Smooth muscle cell (in vitro differentiated cells): ENCODE data around the gene CALU. TPM values are rescaled to one million over a fixed set of nuclear protein-coding genes. Genes with fewer than 3 reads are reported as not detected.

Source experiments
- DNase-seq: peaks from one replicate; lab custom pipeline; 2025; ENCODE audit not compliant: unreplicated experiment; lab: John Stamatoyannopoulos, UW
- H2AFZ ChIP-seq: fragments of 200-600 bp; sonication (generic); 2 replicates; pipeline ENCODE4 v1.6.0; 2016; ENCODE audit warnings: antibody characterized with exemption, low read depth, mild to moderate bottlenecking
- H3F3A ChIP-seq: fragments of 200-600 bp; sonication (generic); 2 replicates; pipeline ENCODE4 v1.6.0; 2017; ENCODE audit warnings: antibody characterized with exemption, low read depth
- H3K27ac ChIP-seq: fragments of 200-600 bp; sonication (generic); 2 replicates; pipeline ENCODE4 v1.5.1; 2016; ENCODE audit warnings: low read depth, mild to moderate bottlenecking
- H3K27me3 ChIP-seq: fragments of 200-600 bp; sonication (generic); 2 replicates; pipeline ENCODE4 v1.6.1; 2016; ENCODE audit warnings: low read depth, mild to moderate bottlenecking
- H3K36me3 ChIP-seq: fragments of 200-600 bp; sonication (generic); 2 replicates; pipeline ENCODE4 v1.5.1; 2016; ENCODE audit warnings: low read depth
- H3K4me1 ChIP-seq: fragments of 200-600 bp; sonication (generic); 2 replicates; pipeline ENCODE4 v1.5.1; 2016; ENCODE audit warnings: low read depth
- H3K4me2 ChIP-seq: fragments of 200-600 bp; sonication (generic); 2 replicates; pipeline ENCODE4 v1.6.0; 2016; ENCODE audit warnings: mild to moderate bottlenecking
- H3K4me3 ChIP-seq: fragments of 200-600 bp; sonication (generic); 2 replicates; pipeline ENCODE4 v1.5.1; 2016; ENCODE audit warnings: mild to moderate bottlenecking
- H3K79me2 ChIP-seq: fragments of 200-600 bp; sonication (generic); 2 replicates; pipeline ENCODE4 v1.6.0; 2016; ENCODE audit warnings: low read depth, mild to moderate bottlenecking
- H3K9ac ChIP-seq: fragments of 200-600 bp; sonication (generic); 2 replicates; pipeline ENCODE4 v1.6.0; 2016; ENCODE audit warnings: low read depth
- H3K9me3 ChIP-seq: fragments of 200-600 bp; sonication (generic); replicated peaks from 2 replicates; pipeline ENCODE4 v1.5.1; 2016; ENCODE audit warnings: low read depth
- H4K20me1 ChIP-seq: fragments of 200-600 bp; sonication (generic); 2 replicates; pipeline ENCODE4 v1.6.0; 2016; ENCODE audit warnings: low read depth
- WGBS: methylation state at CpG from one replicate; pipeline ENCODE4 v1.1.7; 2016; ENCODE audit warnings: low lambda C conversion rate; 5-methylcytosine and 5-hydroxymethylcytosine counted together
- polyA plus RNA-seq: library from polyadenylated mRNA; unstranded; fragments of >200 nt; fragmentation: Nextera tagmentation; extraction: Ambion mirVana; gene quantifications from 2 replicates; pipeline ENCODE4 v1.2.1, GENCODE V29; 2016
- total RNA-seq: library from RNA; depleted of rRNA; stranded (reverse); fragments of >200 nt; gene quantifications from 2 replicates; pipeline ENCODE4 v1.2.3, GENCODE V29; 2014
- TF ChIP-seq, protein P1 (sequence below): fragments of 200-600 bp; sonication (generic); IDR thresholded peaks from 2 replicates; pipeline ENCODE4 v1.5.1; 2017; ENCODE audit warnings: borderline replicate concordance, mild to moderate bottlenecking, antibody characterized with exemption; ENCODE audit not compliant: insufficient read depth, poor library complexity, severe bottlenecking

CALU gene
- total and polyA plus RNA-seq, 2 experiments from 2014 or later = 679 to 783 TPM

GRCh38 chr7:128794436-128794835, 55.3 kb downstream of the CALU start:
- H3K4me3 ChIP-seq = no peak overlapping the region
- no peak overlapping the region for H3K4me2 ChIP-seq
- no peak overlapping the region for H2AFZ ChIP-seq
- H3K4me1 ChIP-seq = peaks cover 21% of the 10 kb centered on the region
- H3F3A ChIP-seq = no peaks in the 10 kb centered on the region
- H3K27ac ChIP-seq = no peak overlapping the region
- H3K9me3 ChIP-seq = no peaks in the 10 kb centered on the region
- no peaks in the 10 kb centered on the region for H3K36me3 ChIP-seq
- DNase-seq = no peak
- H3K27me3 ChIP-seq = no peaks in the 10 kb centered on the region
- no peaks in the 10 kb centered on the region for H3K79me2 ChIP-seq
- TF ChIP-seq, protein P1, sequence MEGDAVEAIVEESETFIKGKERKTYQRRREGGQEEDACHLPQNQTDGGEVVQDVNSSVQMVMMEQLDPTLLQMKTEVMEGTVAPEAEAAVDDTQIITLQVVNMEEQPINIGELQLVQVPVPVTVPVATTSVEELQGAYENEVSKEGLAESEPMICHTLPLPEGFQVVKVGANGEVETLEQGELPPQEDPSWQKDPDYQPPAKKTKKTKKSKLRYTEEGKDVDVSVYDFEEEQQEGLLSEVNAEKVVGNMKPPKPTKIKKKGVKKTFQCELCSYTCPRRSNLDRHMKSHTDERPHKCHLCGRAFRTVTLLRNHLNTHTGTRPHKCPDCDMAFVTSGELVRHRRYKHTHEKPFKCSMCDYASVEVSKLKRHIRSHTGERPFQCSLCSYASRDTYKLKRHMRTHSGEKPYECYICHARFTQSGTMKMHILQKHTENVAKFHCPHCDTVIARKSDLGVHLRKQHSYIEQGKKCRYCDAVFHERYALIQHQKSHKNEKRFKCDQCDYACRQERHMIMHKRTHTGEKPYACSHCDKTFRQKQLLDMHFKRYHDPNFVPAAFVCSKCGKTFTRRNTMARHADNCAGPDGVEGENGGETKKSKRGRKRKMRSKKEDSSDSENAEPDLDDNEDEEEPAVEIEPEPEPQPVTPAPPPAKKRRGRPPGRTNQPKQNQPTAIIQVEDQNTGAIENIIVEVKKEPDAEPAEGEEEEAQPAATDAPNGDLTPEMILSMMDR = no peak
- H3K9ac ChIP-seq = no peak overlapping the region
- no peaks in the 10 kb centered on the region for H4K20me1 ChIP-seq
- WGBS = 98% methylated on average over 8 of the region's 8 CpGs

DNA sequence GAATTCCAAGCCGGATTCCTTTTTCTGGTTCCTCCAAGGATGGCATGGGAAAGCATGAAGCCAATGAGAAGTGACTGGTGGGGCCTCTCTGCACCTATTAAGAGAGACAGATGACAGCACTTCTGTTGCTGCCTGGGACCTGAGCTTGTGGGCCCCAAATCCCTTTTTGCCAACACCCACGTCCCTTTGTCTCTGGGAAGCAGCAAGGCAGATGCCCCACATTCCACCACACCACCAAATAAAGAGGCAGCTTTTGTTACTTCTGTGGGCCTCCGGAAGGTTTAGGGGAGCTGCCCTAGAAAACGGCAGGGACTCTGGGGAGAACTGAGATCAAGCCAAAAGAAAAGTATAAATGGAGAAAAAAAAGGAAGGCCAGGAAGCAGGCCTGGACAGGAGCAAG, 56.0 kb downstream of the CALU start:
- H3K9me3 ChIP-seq = no peaks in the 10 kb centered on the region
- no peak for DNase-seq
- TF ChIP-seq, protein P1 = no peak
- H3K4me1 ChIP-seq = peaks cover 21% of the 10 kb centered on the region
- no peaks in the 10 kb centered on the region for H3K27me3 ChIP-seq
- no peak overlapping the region for H3K4me3 ChIP-seq
- H3K79me2 ChIP-seq = no peaks in the 10 kb centered on the region
- H3K27ac ChIP-seq = no peak overlapping the region
- no peaks in the 10 kb centered on the region for H4K20me1 ChIP-seq
- no peak overlapping the region for H3K4me2 ChIP-seq
- 89% methylated on average over 4 of the region's 4 CpGs for WGBS
- no peak overlapping the region for H2AFZ ChIP-seq
- no peak overlapping the region for H3K9ac ChIP-seq
- no peaks in the 10 kb centered on the region for H3K36me3 ChIP-seq
- H3F3A ChIP-seq = no peaks in the 10 kb centered on the region

DNA sequence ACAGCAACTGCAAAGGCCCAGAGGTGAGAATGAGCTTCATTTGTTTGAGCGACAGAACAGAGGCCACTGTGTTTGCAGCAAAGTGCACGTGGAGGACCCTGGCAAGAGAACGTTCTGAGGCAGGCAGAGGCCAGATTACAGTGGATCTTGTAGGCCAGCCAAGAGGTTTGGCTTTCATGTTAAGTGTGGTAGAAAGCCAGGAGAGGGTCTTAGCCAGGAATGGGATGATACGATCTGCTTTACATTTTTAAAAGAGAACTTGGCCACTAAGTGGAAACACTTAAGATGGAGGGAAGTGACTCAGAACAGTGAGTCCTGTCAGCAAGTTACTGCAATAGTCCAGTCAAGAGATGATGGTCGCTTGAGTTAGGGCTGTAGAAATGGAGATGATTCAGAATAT, 57.2 kb downstream of the CALU start:
- Histone ChIP-seq H3K27ac (no peak overlapping the region), H3K4me3 (no peak overlapping the region), H3K9ac (no peak overlapping the region), H3K27me3 (no peaks in the 10 kb centered on the region), H4K20me1 (no peaks in the 10 kb centered on the region), H3K4me1 (peaks cover 21% of the 10 kb centered on the region), H2AFZ (no peak overlapping the region), H3F3A (no peaks in the 10 kb centered on the region), H3K79me2 (no peaks in the 10 kb centered on the region), H3K4me2 (no peak overlapping the region), H3K36me3 (no peaks in the 10 kb centered on the region), H3K9me3 (no peaks in the 10 kb centered on the region)
- no peak for DNase-seq
- TF ChIP-seq, protein P1 = no peak
- 62% methylated on average over 5 of the region's 5 CpGs for WGBS

DNA sequence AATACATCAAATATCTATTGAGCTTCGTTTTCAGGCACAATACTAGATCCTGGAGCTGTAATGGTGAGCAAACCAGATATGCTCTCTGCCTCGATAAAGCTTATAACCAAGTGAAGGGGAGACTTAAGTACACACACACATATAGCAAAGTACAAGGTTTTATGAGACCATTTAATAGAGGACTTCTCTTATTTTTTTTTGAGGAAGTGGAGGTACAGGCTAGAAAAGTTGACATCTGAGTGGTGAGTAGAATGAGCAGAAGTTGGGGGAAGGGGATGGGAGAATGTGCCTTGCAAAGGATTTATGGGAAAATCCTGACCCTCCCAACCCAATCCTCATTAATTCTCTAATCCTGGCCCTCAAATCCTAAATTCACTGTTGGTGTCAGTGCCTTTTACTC, 60.3 kb downstream of the CALU start:
- Histone ChIP-seq H3K4me2 (no peak overlapping the region), H3K79me2 (no peaks in the 10 kb centered on the region), H3F3A (no peaks in the 10 kb centered on the region), H3K36me3 (no peaks in the 10 kb centered on the region), H4K20me1 (no peaks in the 10 kb centered on the region), H3K9ac (no peak overlapping the region), H3K27ac (no peak overlapping the region), H3K4me3 (no peak overlapping the region), H3K9me3 (no peaks in the 10 kb centered on the region), H3K4me1 (peaks cover 11% of the 10 kb centered on the region), H3K27me3 (no peaks in the 10 kb centered on the region), H2AFZ (no peak overlapping the region)
- 95% methylated on average over 2 of the region's 2 CpGs for WGBS
- TF ChIP-seq, protein P1 = no peak
- DNase-seq = no peak
